Measurements from ENCODE around the gene AOPEP.

Gene AOPEP

DNA sequence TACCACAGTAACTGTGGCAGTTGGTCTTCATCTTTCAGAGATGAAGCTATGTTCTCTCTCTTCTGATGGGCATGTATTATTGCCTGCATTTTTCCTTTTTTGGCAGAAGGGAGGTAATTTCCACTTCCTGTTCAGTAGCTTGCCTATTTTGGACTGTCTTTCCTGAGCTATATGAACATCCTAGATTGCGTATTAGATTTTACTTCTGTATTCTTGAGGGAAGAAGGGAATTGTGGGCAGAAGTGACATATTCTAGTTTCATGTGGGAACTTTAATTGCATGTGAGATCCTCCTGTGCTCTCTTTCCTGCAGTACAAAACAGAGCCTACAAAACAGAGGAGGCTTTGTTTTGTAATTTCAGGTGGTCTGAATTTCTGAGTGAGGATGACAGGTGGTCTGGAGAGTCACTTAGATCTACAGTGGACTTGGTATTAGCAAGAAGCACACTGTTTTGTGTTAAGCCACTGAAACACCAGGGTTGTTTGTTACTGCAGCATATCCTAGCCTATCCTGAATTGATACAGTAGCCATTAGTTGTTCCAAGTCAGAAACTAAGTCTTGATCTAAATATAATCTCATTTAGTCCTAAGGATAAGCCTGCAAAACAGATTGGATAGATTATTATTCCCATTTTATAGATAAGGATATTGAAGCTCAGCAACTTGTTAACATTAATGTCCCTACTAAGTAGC is 68.1 kb downstream of the AOPEP start:
- no peak for DNase-seq (ENCODE audit: low read depth)

DNA sequence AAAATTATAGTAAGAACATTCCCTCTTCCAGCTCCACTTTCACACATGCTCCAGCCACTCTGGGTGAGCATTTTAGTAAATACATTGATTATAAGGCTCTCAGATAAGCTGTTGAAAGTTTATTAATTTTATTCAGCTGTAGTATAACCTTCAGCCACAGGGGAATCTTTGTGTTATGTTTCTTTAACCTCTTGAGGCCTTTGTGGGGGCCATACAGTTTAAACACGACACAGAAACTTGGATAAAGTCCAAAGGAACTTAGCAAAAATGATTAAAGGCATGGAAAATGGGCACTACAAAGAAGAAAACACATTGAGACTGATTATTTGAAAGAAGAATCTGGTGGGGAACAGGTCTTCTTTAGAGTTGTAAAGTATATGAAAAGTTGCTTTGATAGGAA is 70.2 kb downstream of the AOPEP start:
- no peak for DNase-seq (ENCODE audit: low read depth)

DNA sequence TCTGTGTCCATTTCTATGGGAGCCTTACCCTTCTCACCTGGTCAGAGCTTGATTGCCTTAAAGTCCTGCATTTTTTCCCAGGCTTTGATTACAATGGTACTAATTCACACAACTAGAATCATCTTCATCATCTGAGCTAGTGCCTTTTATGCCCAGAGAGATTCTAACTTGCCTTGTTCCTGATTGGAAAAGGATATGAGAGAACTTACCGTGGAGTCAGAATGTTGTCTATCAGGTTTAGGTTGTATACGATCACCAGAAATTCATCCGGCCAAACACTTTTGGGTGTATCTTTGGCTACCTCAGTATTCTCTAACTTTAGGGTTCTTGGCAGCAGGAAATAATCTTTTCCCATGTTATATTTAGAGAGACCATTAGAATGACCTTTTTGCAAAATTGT is 71.7 kb downstream of the AOPEP start:
- no peak for DNase-seq (ENCODE audit: low read depth)

- no peak for DNase-seq (ENCODE audit: low read depth)
These were observed 72.2 kb downstream of the AOPEP start for GRCh38 chr9:94798708-94799107.

DNA sequence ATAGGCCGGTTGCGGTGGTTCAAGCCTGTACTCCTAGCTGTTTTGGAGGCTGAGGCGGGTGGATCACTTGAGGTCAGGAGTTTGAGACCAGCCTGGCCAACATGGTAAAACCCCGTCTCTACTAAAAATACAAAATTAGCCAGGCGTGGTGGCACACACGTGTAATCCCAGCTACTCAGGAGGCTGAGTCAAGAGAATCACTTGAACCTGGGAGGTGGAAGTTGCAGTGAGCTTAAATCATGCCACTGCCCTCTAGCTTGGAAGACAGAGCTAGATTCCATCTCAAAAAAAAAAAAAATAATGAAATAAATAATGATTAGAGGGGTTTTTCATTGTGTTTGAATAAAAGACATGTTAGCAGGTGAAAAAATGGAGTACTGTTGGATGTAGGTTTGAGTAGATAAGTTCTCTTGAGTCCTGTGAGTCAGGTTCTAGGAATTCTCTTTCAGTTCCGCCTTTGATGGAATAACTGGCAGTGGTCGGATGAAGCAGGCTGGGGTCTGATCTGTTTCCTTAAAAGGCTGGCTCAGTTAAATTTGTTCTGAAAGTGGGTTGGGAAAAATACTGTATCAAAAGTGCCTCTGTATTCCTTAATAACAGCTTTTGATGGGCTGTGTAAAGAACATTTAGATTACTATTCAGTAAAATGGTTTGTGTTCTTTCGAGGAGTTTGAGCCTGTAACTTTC is 73.2 kb downstream of the AOPEP start:
- DNase-seq (ENCODE audit: low read depth), result no peak

DNA sequence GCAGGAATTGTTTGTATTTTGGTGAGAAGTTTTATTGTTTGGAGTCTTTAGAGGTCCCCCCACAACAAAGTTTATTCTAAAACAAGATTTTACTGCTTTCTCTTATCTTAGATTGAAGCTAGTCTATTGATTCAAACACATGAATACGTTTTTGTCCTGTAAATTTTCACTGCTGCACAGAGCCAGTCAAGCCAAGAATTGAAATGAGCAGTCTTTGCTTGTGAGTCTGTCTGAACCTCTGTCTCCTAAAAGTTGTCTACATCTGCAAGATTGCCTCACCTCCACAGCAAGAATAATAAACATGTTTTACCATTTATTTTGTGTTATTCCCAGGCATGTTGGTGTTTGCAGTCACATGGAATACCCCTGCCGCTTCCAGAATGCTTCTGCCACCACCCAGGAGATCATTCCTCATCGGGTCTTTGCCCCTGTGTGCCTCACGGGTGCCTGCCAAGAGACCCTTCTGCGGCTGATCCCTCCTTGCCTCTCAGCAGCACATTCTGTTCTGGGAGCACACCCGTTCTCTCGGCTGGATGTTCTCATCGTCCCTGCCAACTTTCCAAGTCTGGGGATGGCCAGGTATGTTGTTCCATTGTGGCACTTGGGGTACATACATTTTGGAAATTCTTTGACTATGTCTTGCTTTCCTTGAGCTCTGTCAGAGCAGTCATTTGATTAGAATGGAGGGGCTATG is 74.1 kb downstream of the AOPEP start:
- DNase-seq (ENCODE audit: low read depth), result no peak

- no peak for DNase-seq (ENCODE audit: low read depth)
These were observed 74.7 kb downstream of the AOPEP start for GRCh38 chr9:94801234-94801633.

DNA sequence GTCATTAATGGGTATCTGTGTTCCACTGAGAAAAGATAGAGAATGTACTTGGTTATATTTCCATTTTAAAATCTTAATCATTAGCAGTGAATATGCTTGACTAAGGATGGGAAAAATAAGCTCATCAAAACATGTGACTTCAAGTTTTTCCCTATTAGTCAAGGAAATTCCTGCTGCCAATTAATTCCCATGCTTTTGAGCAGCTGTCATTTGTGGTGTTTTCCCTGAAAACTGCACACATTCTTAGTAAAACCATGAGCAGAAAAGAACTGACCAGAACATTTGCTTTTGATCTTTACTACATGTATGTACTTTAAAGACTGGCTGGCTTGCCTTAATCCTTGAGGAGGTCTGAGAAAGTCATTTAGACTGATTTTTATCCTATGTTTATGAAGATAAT is 75.2 kb downstream of the AOPEP start:
- no peak for DNase-seq (ENCODE audit: low read depth)

- DNase-seq (ENCODE audit: low read depth), result no peak
These were observed 75.8 kb downstream of the AOPEP start for GRCh38 chr9:94802251-94802650.

- DNase-seq (ENCODE audit: low read depth), result no peak
These were observed 76.3 kb downstream of the AOPEP start for GRCh38 chr9:94802793-94803192.

DNA sequence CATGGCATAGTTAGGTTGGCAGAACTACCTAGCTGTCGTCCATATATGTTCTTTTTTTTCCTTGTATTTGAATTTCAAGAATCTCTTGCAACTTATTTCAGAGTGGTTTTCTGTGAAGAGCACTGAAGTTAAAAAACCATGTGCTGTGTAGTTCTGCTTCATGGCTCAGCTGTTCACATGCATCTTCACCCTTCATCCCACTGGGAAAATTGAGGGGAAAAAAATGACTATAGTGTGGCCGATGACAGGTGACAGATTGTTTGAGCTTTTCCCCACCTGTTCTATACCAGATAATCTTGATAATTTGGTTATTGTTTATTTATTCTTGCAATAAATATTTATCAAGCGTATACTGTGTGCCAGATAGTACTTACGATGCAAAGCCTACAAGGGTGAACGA is 77.8 kb downstream of the AOPEP start:
- no peak for DNase-seq (ENCODE audit: low read depth)

GRCh38 chr9:94805051-94805489 is 78.6 kb downstream of the AOPEP start:
- no peak for DNase-seq (ENCODE audit: low read depth)

DNA sequence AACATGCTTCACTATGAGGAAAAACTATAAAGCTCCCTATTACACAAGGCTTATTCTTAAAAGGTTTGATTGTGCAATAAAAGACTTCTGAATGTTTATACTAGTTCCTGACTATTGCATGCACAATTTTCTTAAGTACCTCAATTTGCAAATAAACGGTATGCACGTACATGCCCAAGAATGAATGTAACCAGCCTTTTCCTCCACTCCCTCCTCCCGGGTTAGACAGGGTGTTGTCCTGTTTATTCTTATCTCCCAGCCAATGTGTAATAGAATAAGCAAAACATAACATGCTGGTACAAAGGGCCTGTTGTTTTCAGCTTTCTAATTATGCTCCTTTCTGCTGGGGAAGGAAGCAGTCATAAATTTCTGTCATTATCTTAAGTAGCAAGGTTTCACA is 79.1 kb downstream of the AOPEP start:
- no peak for DNase-seq (ENCODE audit: low read depth)

GRCh38 chr9:94806307-94806893 is 79.9 kb downstream of the AOPEP start:
- no peak for DNase-seq (ENCODE audit: low read depth)

- DNase-seq (ENCODE audit: low read depth), result no peak
These were observed 81.1 kb downstream of the AOPEP start for GRCh38 chr9:94807556-94807955.

DNA sequence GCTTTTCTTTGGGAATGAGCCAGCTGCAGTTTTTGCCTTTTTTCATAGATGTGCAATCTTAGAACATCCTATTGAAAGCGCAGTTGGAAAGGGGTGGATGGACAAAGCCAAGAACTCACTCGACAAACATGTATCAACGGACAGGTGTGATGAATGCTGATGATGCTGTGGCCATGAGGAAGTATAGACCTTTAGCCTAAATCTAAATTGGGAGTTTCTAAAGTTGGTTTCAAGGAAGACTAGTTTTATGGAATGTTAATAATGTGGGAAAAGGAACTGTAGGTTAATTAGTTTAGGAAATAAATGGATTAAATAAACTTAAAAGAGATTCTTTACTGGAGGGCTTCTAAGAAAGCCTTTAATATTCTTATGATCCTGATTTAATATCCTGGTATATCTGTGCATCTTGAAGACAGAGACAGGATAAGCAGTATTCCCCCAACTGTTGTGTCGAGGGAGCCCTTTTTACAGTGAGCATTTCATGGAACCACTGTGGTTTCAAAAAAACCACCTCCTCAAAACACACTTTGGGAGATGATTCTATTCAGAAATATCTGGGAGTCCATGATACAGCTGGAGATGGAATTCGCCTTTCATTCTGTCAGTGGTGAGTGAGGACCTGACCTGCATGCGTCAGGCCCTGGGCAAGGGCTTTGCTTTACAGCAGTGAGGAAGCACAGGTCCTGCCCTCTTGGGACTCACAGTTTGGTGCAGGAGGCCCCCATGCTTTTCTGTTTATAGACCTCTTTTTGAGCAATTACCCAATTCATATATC is 82.6 kb downstream of the AOPEP start:
- DNase-seq (ENCODE audit: low read depth), result no peak

DNA sequence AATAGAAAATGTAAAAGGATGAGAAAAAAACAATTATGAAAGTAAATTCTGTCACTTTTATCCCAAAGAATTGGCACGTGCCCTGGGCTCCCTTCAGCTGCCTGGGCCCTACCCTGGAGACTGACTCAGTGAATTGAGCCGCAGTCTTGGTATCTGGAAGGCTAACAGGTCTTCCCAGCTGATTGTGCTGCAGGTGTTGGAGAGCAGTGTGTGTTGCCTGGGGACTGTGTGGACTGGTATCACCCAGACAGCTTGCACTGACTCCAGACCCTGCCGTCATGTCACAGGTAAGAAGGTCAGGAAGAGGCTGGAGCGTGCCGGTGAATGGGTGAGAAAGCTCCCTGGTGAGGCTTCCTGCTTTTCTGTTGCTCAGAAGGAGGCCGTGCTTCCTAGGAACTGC is 83.3 kb downstream of the AOPEP start:
- DNase-seq (ENCODE audit: low read depth), result no peak

DNA sequence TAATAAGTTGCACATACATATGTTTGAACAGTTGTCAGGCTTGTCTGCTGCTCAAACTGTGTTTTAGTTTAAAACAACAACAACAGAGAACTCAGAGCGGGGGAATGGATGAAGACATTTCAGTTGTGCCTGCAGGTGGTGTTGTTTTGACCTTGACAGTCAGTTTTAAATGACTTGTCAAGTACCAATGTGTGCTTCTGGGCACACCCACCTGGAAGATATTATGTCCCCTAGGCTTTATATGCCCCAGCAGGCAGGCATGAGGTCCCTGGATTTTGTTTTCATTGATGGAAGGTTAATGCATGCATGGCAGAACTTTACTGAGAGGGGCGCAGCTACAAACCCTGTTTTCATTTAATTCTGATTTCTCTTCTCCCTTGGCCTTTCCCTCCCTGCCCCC is 84.6 kb downstream of the AOPEP start:
- no peak for DNase-seq (ENCODE audit: low read depth)

GRCh38 chr9:94812343-94812742 is 85.8 kb downstream of the AOPEP start:
- DNase-seq (ENCODE audit: low read depth), result no peak

DNA sequence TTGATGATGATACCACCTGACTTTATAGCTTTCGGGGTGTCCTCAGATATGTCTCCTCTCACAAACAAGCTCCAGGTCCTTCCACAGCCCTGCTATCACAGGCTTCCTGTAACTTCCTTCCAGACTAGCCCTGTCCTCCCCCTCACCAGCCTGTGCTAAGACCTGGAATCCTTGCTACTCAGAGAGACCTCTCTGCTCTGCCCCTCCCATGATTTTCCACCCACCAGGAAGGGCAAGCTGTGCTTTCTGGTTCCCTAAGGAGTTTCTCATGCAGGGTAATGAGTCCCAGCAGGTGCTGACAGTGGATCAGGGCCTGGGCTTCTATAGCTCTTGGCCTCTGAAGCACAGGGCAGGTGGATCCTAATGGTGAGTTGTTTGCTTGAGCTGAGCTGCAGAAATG is 86.9 kb downstream of the AOPEP start:
- no peak for DNase-seq (ENCODE audit: low read depth)

GRCh38 chr9:94817291-94818177 is 91.0 kb downstream of the AOPEP start:
- no peak for DNase-seq (ENCODE audit: low read depth)

Measured in stimulated activated CD8-positive, alpha-beta memory T cell treated with anti-CD3 and anti-CD28 coated beads, Interleukin-15, amount 100 ng/mL, for 24 hours (primary cell).